CD4-positive, alpha-beta memory T cell (primary cell): ENCODE results near the gene DOCK4. TPM values are rescaled to one million over a fixed set of nuclear protein-coding genes. Genes with fewer than 3 reads are reported as not detected.

Source experiments
- CTCF ChIA-PET: fragments of 350-600 bp; sonication (Branson Sonifier 250); formaldehyde crosslinking; loops from one replicate; lab custom pipeline; 2021; ENCODE audit warnings: inconsistent platforms; ENCODE audit not compliant: partially characterized antibody; lab: Charles Lee
- POLR2A ChIA-PET: fragments of 350-600 bp; sonication (Branson Sonifier 250); formaldehyde crosslinking; loops from one replicate; lab custom pipeline; 2021; ENCODE audit not compliant: partially characterized antibody; lab: Charles Lee
- DNase-seq, 5 donors: peaks; one replicate each; pipeline versions ENCODE4 v3.0.0 to v3.0.0-alpha.2; 2020 to 2022; ENCODE audit warnings: mixed read lengths in 1 of 5
- H3K27ac ChIP-seq: one replicate; pipeline ENCODE4 v1.7.0; 2013; ENCODE audit warnings: low read depth, low read length
- H3K27me3 ChIP-seq: 2 replicates; pipeline ENCODE4 v1.7.0; 2013; ENCODE audit warnings: mild to moderate bottlenecking, low read length, moderate library complexity; ENCODE audit not compliant: insufficient read depth
- H3K36me3 ChIP-seq: 2 replicates; pipeline ENCODE4 v1.7.0; 2013; ENCODE audit warnings: mild to moderate bottlenecking, low read length, moderate library complexity; ENCODE audit not compliant: insufficient read depth
- H3K4me1 ChIP-seq: 2 replicates; pipeline ENCODE4 v1.7.0; 2013; ENCODE audit warnings: mild to moderate bottlenecking, low read length, moderate library complexity; ENCODE audit not compliant: insufficient read depth
- H3K4me3 ChIP-seq, 2 donors: one replicate each; pipeline ENCODE4 v1.7.0; 2013; ENCODE audit warnings: low read length in 2 of 2, mild to moderate bottlenecking in 1 of 2
- H3K9me3 ChIP-seq, 2 donors: one replicate each; pipeline ENCODE4 v1.7.0; 2013; ENCODE audit warnings: low read length in 2 of 2, control low read depth in 1 of 2; ENCODE audit not compliant: control insufficient read depth in 1 of 2
- H3K27ac Mint-ChIP-seq, 7 donors: one replicate each; pipeline ENCODE4 v1.8.0; 2020 to 2021; ENCODE audit warnings: mixed read lengths in 7 of 7, mild to moderate bottlenecking in 6 of 7, inconsistent platforms in 3 of 7, moderate library complexity in 3 of 7
- H3K27me3 Mint-ChIP-seq, 2 donors: one replicate each; pipeline ENCODE4 v1.8.0; 2020 to 2021; ENCODE audit warnings: mixed read lengths in 2 of 2
- H3K36me3 Mint-ChIP-seq, 2 donors: one replicate each; pipeline ENCODE4 v1.8.0; 2020 to 2021; ENCODE audit warnings: mixed read lengths in 2 of 2, inconsistent platforms in 1 of 2, mild to moderate bottlenecking in 1 of 2
- H3K4me1 Mint-ChIP-seq, 4 donors: one replicate each; pipeline ENCODE4 v1.8.0; 2020 to 2021; ENCODE audit warnings: mixed read lengths in 4 of 4, mild to moderate bottlenecking in 1 of 4
- H3K4me3 Mint-ChIP-seq, 8 donors: one replicate each; pipeline ENCODE4 v1.8.0; 2020 to 2021; ENCODE audit warnings: mixed read lengths in 8 of 8, mild to moderate bottlenecking in 7 of 8, moderate library complexity in 6 of 8, inconsistent platforms in 3 of 8
- H3K9me3 Mint-ChIP-seq, 8 donors: one replicate each; pipeline ENCODE4 v1.8.0; 2020 to 2021; ENCODE audit warnings: mixed read lengths in 8 of 8, mild to moderate bottlenecking in 5 of 8, inconsistent platforms in 3 of 8, moderate library complexity in 1 of 8
- intact Hi-C: fragments of 100-400 bp; cut with micrococcal nuclease; formaldehyde crosslinking; loops from one replicate; pipeline ENCODE4 v1.15.1; 2023
- polyA plus RNA-seq, 2 donors: library from polyadenylated mRNA; unstranded; fragments of 300-500 nt; fragmentation: Illumina TruSeq; gene quantifications; one replicate each; pipeline ENCODE4 v1.2.3, GENCODE V29; 2021
- total RNA-seq, 2 experiments: library from RNA; stranded (reverse); gene quantifications; one replicate each; pipeline ENCODE4 v1.2.3, GENCODE V29; 2021

The DOCK4 gene
- total and polyA plus RNA-seq, 4 experiments from 2014 or later = 0.47 to 1.5 (median 1.2) TPM; not detected in 1

- Mint-ChIP-seq H3K4me1 (no peaks in the 10 kb centered on the region), H3K9me3 (peaks cover 0 to 2% (median 0%) of the 10 kb centered on the region in 8 donors), H3K27me3 (peaks cover 4 to 5% of the 10 kb centered on the region in 2 donors), H3K27ac (no peak overlapping the region), H3K4me3 (no peak overlapping the region), H3K36me3 (no peaks in the 10 kb centered on the region)
- DNase-seq = no peak
- H3K9me3 ChIP-seq = no peaks in the 10 kb centered on the region
- H3K36me3 ChIP-seq = no peaks in the 10 kb centered on the region
- H3K4me1 ChIP-seq = no peaks in the 10 kb centered on the region
- no peaks in the 10 kb centered on the region for H3K27me3 ChIP-seq
- intact Hi-C loops = no loop called here
- ChIA-PET CTCF (no interaction called here), POLR2A (no interaction called here)
- H3K27ac ChIP-seq = no peak overlapping the region
- no peak overlapping the region for H3K4me3 ChIP-seq
These were observed 131.7 kb downstream of the DOCK4 start for GRCh38 chr7:112074464-112074863.

GRCh38 chr7:112073530-112073929 is 132.7 kb downstream of the DOCK4 start:
- Histone ChIP-seq H3K9me3 (no peaks in the 10 kb centered on the region), H3K27me3 (no peaks in the 10 kb centered on the region), H3K4me1 (no peaks in the 10 kb centered on the region), H3K36me3 (no peaks in the 10 kb centered on the region), H3K27ac (no peak overlapping the region), H3K4me3 (no peak overlapping the region)
- Mint-ChIP-seq H3K4me1 (no peaks in the 10 kb centered on the region), H3K36me3 (no peaks in the 10 kb centered on the region), H3K27ac (no peak overlapping the region), H3K4me3 (no peak overlapping the region), H3K27me3 (peaks cover 2 to 5% of the 10 kb centered on the region in 2 donors), H3K9me3 (peaks cover 0 to 2% (median 0%) of the 10 kb centered on the region in 8 donors)
- DNase-seq = no peak
- POLR2A ChIA-PET = no interaction called here
- CTCF ChIA-PET = no interaction called here
- intact Hi-C loops = no loop called here

- H3K27ac ChIP-seq = no peak overlapping the region
- no peaks in the 10 kb centered on the region for H3K27me3 ChIP-seq
- ChIA-PET CTCF (interaction anchor here (0.9 kb wide), 1 partner anchor 16 kb away, joined by 3 read pairs; no protein-coding TSS in a partner anchor), POLR2A (no interaction called here)
- H3K36me3 ChIP-seq = no peaks in the 10 kb centered on the region
- H3K9me3 ChIP-seq = no peaks in the 10 kb centered on the region
- H3K4me3 Mint-ChIP-seq = no peak overlapping the region
- no peaks in the 10 kb centered on the region for H3K36me3 Mint-ChIP-seq
- H3K4me1 Mint-ChIP-seq = no peaks in the 10 kb centered on the region
- H3K4me1 ChIP-seq = no peaks in the 10 kb centered on the region
- H3K27ac Mint-ChIP-seq = no peak overlapping the region
- H3K9me3 Mint-ChIP-seq = no peaks in the 10 kb centered on the region
- DNase-seq = no peak
- intact Hi-C loops = no loop called here
- peaks cover 2% of the 10 kb centered on the region in 2 donors for H3K27me3 Mint-ChIP-seq
- H3K4me3 ChIP-seq = no peak overlapping the region
These were observed 133.5 kb downstream of the DOCK4 start for GRCh38 chr7:112072541-112073245.

- Histone ChIP-seq H3K9me3 (no peaks in the 10 kb centered on the region), H3K27ac (no peak overlapping the region), H3K36me3 (no peaks in the 10 kb centered on the region), H3K4me3 (no peak overlapping the region), H3K27me3 (no peaks in the 10 kb centered on the region), H3K4me1 (no peaks in the 10 kb centered on the region)
- Mint-ChIP-seq H3K27ac (no peak overlapping the region), H3K36me3 (no peaks in the 10 kb centered on the region), H3K9me3 (no peaks in the 10 kb centered on the region), H3K4me3 (no peak overlapping the region), H3K4me1 (no peaks in the 10 kb centered on the region), H3K27me3 (peaks cover 2% of the 10 kb centered on the region in 2 donors)
- intact Hi-C loops = no loop called here
- ChIA-PET POLR2A (no interaction called here), CTCF (interaction anchor here (0.9 kb wide), 1 partner anchor 15 kb away, joined by 3 read pairs; no protein-coding TSS in a partner anchor)
- DNase-seq = no peak
These were observed 134.3 kb downstream of the DOCK4 start for GRCh38 chr7:112071856-112072255.

GRCh38 chr7:112070674-112071256 is 135.4 kb downstream of the DOCK4 start:
- ChIA-PET POLR2A (no interaction called here), CTCF (no interaction called here)
- no peaks in the 10 kb centered on the region for H3K9me3 Mint-ChIP-seq
- no peaks in the 10 kb centered on the region for H3K36me3 ChIP-seq
- no peak overlapping the region for H3K27ac Mint-ChIP-seq
- H3K4me3 Mint-ChIP-seq = no peak overlapping the region
- H3K4me1 ChIP-seq = no peaks in the 10 kb centered on the region
- H3K4me1 Mint-ChIP-seq = no peaks in the 10 kb centered on the region
- no peaks in the 10 kb centered on the region for H3K27me3 ChIP-seq
- DNase-seq = no peak
- intact Hi-C loops = no loop called here
- H3K27ac ChIP-seq = no peak overlapping the region
- no peak overlapping the region for H3K4me3 ChIP-seq
- no peaks in the 10 kb centered on the region for H3K9me3 ChIP-seq
- peaks cover 0 to 2% of the 10 kb centered on the region in 2 donors for H3K27me3 Mint-ChIP-seq
- no peaks in the 10 kb centered on the region for H3K36me3 Mint-ChIP-seq

GRCh38 chr7:112069879-112070321 is 136.3 kb downstream of the DOCK4 start:
- H3K27me3 ChIP-seq = no peaks in the 10 kb centered on the region
- no peak overlapping the region for H3K27ac ChIP-seq
- no peak overlapping the region for H3K4me3 Mint-ChIP-seq
- H3K4me1 Mint-ChIP-seq = no peaks in the 10 kb centered on the region
- no peaks in the 10 kb centered on the region for H3K36me3 Mint-ChIP-seq
- H3K4me3 ChIP-seq = no peak overlapping the region
- CTCF ChIA-PET = no interaction called here
- H3K9me3 ChIP-seq = no peaks in the 10 kb centered on the region
- no peak for DNase-seq
- intact Hi-C loops = no loop called here
- no peaks in the 10 kb centered on the region for H3K4me1 ChIP-seq
- H3K27me3 Mint-ChIP-seq = peaks cover 0 to 2% of the 10 kb centered on the region in 2 donors
- H3K36me3 ChIP-seq = no peaks in the 10 kb centered on the region
- POLR2A ChIA-PET = no interaction called here
- no peaks in the 10 kb centered on the region for H3K9me3 Mint-ChIP-seq
- H3K27ac Mint-ChIP-seq = no peak overlapping the region

- Mint-ChIP-seq H3K36me3 (no peaks in the 10 kb centered on the region), H3K4me1 (no peaks in the 10 kb centered on the region), H3K4me3 (no peak overlapping the region), H3K9me3 (no peaks in the 10 kb centered on the region), H3K27me3 (peaks cover 0 to 3% of the 10 kb centered on the region in 2 donors), H3K27ac (no peak overlapping the region)
- Histone ChIP-seq H3K9me3 (no peaks in the 10 kb centered on the region), H3K36me3 (no peaks in the 10 kb centered on the region), H3K4me3 (no peak overlapping the region), H3K4me1 (no peaks in the 10 kb centered on the region), H3K27me3 (no peaks in the 10 kb centered on the region), H3K27ac (no peak overlapping the region)
- intact Hi-C loops = no loop called here
- ChIA-PET POLR2A (no interaction called here), CTCF (no interaction called here)
- DNase-seq = no peak
These were observed 137.2 kb downstream of the DOCK4 start for GRCh38 chr7:112068967-112069366.
